ENCODE data around the gene ABCD2. TPM values are rescaled to one million over a fixed set of nuclear protein-coding genes. Genes with fewer than 3 reads are reported as not detected.

ABCD2 gene
- total RNA-seq: 19.3 and 20.2 TPM in 2 replicates

DNA sequence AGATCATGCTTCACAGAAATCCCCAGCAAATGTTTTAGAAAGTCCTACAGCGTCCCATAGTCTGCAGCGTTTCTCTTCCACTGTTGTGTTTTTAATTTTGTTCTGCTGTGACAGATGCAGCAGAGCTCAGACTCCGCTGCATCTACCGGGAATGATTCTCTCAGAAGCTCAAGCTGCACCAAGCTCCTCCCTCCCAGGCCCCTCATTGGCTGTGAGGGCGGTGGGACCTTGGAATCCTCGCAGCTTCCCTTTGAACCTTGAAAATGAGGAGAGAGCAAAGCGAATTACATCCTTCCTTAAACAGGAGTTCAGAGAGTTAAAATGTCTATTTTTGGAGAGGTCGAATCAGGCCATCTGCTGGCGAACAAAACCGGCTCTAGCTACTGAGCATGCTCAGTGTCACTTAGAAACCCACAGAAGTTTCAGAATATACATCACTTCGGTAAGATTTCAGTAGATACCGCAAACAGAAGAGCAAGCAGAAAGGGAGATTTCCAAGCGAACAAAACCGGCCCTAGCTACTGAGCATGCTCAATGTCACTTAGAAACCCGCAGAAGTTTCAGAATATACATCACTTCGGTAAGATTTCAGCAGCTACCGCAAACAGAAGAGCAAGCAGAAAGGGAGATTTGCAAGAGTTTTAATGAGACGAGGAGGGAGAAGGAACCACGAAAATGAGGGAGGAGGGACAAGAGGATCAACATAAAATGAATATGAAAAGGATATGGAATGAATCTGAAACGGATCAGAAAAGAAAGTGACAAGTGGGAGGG is at the start of gene ABCD2:
TSS of gene ABCD2 (minus strand) at position 144 of the 774 bp plus-strand sequence. CDS start 188 bp downstream, outside the sequence.
- intact Hi-C loops (cut with micrococcal nuclease): loop anchor here (1.0 to 10.0 kb wide), 9 partner anchors 9 to 487 kb away; partner anchors contain the start of genes KIF21A and SLC2A13

- intact Hi-C loops (cut with micrococcal nuclease): no loop called here
Observed at GRCh38 chr12:39660101-39660500, 40.5 kb upstream of the ABCD2 start.

- intact Hi-C loops (cut with micrococcal nuclease): no loop called here
Observed at GRCh38 chr12:39647383-39647782, 27.8 kb upstream of the ABCD2 start.

GRCh38 chr12:39646963-39647362 is 27.4 kb upstream of the ABCD2 start:
- intact Hi-C loops (cut with micrococcal nuclease): no loop called here

DNA sequence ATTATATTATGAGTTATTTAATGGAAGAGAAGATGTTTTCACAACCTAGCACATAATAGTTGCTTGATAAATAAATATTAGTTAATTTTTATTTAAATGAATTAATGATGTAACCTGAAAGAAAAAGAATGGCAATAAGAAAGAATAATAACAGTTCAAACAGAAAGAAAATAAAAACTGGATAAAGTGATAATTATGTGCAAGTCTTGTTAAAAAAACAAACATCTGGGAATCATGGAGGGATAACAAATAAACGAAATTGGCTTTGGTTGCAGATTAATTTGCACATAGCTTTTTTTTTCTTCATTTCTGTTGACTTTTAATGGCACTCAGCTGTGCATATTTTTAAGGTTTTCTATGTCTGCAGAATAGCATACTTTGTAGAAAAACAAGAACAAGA is 23.4 kb upstream of the ABCD2 start:
- intact Hi-C loops (cut with micrococcal nuclease): no loop called here

- intact Hi-C loops (cut with micrococcal nuclease): no loop called here
Observed at GRCh38 chr12:39638840-39639239, 19.2 kb upstream of the ABCD2 start.

GRCh38 chr12:39638178-39638577 is 18.6 kb upstream of the ABCD2 start:
- intact Hi-C loops (cut with micrococcal nuclease): no loop called here

DNA sequence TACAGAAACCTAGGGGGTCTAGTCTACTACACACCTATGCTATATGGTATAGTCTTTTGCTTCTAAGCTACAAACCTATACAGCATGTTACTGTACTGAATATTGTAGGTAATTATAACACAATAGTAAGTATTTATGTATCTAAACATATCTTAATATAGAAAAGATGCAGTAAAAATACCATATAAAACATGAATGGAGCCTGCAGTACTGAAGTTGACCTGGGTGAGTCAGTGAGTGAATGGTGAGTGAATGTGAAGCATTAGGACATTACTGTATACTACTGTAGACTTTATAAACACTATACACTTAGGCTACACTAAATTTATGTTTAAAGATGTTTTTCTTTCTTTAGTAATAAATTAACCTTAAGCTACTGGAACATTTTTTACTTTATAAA is 13.1 kb upstream of the ABCD2 start:
- intact Hi-C loops (cut with micrococcal nuclease): no loop called here

DNA sequence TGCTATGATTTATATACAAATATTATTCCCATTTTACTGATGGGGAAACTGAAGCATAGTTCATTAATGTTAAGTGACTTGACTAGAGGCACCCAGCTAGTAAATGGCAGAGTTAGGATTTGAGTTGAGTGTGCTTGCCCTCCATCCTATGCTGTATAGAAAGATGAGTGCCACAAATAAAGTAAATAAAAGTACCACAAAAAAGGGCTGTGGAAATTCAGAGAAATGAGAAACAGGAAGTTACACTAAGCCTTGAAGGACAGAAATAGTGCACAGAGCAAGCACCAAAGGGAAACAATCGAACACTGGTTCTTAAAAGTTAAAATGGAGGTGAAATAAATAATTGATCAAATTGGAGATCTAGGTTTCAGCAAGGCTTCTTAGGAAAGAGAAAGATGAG is 9.2 kb upstream of the ABCD2 start:
- intact Hi-C loops (cut with micrococcal nuclease): loop anchor here (1.0 to 10.0 kb wide), 2 partner anchors 9 to 254 kb away; no protein-coding TSS in a partner anchor

DNA sequence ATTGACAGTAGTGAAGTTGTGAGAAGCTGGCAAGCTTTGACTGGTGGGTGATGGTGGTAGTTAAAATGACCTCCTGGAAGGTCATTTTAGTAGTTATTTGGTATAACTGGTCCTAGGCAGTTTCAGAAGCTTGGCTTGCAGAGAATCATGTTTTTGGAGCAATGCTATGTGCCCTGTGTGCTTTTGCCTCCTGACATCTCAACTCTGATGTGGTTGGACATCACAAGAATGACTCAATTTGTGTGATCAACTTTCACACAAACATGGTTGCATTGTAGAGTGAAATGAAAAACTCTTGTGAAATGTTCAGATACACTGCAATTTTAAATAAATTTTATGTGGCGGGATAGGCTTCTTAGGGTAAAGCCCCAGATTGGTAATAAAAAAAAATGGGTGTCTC is 8.3 kb upstream of the ABCD2 start:
- intact Hi-C loops (cut with micrococcal nuclease): loop anchor here (10.0 kb wide), 1 partner anchor 253 kb away; no protein-coding TSS in a partner anchor

- intact Hi-C loops (cut with micrococcal nuclease): loop anchor here (10.0 kb wide), 1 partner anchor 251 kb away; no protein-coding TSS in a partner anchor
Observed at GRCh38 chr12:39626033-39626814, 6.6 kb upstream of the ABCD2 start.

DNA sequence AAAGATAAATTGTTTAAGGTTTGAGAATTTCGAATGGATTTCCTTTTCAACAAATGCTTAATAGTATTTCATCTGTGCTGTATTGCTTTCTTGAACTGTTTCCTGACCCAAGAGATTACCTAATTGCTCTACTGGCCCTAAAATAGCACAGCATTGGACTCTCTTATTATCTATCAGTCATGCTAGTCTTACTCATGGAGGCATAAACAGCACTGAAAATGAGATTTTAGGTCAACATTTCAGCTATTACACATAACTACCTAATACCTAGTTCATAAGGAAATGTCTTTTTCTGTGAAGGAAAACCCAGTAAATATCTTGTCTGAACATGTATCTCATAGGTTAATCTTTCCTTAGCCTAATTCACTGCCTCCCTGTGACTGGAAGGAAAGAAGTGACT is 4.3 kb upstream of the ABCD2 start:
- intact Hi-C loops (cut with micrococcal nuclease): loop anchor here (5.0 to 10.0 kb wide), 2 partner anchors 157 to 249 kb away; no protein-coding TSS in a partner anchor

DNA sequence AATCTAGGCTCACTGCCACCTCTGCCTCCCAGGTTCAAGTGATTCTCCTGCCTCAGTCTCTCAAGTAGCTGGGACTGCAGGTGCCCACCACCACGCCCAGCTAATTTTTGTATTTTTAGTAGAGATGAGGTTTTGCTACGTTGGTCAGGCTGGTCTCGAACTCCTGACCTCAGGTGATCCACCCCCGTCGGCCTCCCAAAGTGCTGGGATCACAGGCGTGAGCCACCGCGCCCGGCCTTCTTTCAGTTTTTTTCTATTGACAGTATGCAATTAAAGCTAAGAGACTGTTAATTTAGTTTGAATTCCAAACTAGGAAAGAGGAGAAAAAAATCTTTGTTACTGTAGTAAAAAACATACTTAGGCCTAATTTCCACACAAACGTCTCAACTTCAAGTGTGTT is 3.6 kb upstream of the ABCD2 start:
- intact Hi-C loops (cut with micrococcal nuclease): loop anchor here (5.0 to 10.0 kb wide), 2 partner anchors 156 to 248 kb away; no protein-coding TSS in a partner anchor

- intact Hi-C loops (cut with micrococcal nuclease): loop anchor here (5.0 to 10.0 kb wide), 2 partner anchors 155 to 248 kb away; no protein-coding TSS in a partner anchor
Observed at GRCh38 chr12:39622306-39622705, 2.7 kb upstream of the ABCD2 start.

DNA sequence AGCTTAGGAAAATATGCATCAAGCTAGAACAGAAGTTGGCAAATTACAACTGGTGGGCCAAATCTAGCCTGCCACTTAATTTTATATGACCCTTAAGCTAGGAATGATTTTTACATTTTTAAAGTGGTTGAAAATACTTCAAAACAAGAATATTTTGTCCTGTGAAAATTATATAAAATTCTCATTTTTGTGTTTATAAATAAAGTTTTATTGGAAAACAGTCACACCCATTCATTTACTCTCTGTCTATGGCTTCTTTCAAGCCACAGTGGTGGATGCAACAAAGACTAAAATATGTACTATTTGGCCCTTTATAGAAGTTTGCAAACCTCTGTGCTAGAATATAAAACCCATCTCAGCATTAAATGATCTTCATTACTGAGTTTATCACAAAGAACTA is 2.1 kb upstream of the ABCD2 start:
- intact Hi-C loops (cut with micrococcal nuclease): loop anchor here (1.0 to 10.0 kb wide), 4 partner anchors 71 to 485 kb away; partner anchors contain the start of gene SLC2A13

DNA sequence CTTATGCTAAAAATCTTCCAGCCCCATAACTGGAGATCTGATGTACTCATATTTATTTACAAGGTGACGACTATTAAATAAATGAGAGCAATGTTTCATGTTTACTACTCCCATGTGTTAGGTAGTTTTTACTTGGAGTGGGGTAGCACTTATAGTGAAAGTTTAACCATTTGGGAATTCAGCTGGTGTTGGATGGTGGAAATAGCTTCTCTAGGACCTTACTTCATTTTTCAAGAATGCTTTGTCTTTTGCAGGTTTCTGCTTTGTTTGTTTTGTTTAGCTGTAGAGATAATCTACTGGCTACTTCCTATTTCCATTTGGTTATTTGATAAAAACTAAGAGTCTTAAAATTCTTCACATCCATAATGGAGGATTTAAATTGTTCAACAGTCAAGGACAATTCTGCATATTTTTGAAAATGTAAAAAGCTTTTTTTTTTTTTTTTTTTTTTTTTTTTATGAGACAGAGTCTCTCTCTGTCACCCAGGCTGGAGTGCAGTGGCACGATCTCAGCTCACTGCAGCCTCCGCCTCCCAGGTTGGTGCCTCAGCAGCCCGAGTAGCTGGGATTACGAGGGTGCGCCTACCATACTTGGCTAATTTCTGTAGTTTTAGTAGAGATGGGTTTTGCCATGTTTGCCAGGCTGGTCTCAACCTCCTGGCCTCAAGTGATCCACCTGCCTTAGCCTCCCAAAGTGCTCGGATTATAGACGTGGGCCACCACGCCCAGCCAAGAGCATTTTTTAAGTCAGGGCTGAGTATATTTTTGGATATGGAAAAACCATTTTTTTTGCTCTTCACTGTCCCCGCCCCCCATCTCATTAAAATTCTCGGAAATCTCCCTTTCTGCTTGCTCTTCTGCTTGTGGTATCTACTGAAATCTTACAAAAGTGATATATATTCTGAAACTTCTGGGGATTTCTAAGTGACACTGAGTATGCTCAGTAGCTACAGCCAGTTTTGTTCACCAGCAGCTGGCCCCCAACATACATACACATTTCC is 1.4 kb upstream of the ABCD2 start:
- intact Hi-C loops (cut with micrococcal nuclease): loop anchor here (1.0 to 10.0 kb wide), 7 partner anchors 8 to 486 kb away; partner anchors contain the start of genes KIF21A and SLC2A13

DNA sequence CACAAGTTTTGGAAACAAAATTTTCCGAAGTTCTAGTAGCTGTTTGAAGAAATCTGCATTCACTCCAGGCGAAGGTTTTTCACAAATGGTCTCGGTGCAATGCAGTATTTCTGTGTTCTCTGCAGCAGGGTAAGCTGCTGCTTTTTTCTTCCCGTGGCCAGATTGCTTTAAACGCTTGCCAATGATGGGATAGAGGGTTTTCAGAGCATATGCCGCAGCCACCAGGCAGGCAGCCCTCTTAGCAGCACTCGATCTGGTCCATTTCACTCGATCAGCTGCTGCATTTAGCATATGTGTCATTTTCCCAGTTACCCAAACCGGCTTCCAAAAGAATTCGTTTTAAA is 315 bp downstream of the ABCD2 start:
- intact Hi-C loops (cut with micrococcal nuclease): loop anchor here (1.0 to 5.0 kb wide), 3 partner anchors 9 to 302 kb away; no protein-coding TSS in a partner anchor

GRCh38 chr12:39618701-39619100 is 902 bp downstream of the ABCD2 start:
- intact Hi-C loops (cut with micrococcal nuclease): loop anchor here (1.0 to 5.0 kb wide), 3 partner anchors 8 to 301 kb away; no protein-coding TSS in a partner anchor

DNA sequence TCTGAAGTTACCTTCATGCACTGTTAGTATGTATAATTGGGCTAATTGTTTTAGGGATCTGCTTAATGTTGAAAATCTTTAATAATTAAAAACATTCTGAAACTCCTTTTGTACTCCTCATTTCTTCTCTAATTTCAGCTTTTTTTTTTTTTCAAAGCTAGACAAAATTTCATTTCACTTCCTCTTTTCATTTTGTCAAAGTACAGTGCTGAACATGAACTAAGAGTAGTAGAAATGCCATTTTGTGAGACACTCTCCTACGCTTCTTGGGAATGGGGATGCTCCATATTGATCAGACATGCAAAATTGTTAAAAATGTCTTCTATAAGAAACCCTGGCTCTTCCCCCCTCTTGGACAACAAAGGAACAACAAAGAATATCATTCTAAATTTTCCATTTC is 1.7 kb downstream of the ABCD2 start:
- intact Hi-C loops (cut with micrococcal nuclease): loop anchor here (5.0 kb wide), 1 partner anchor 301 kb away; no protein-coding TSS in a partner anchor

- intact Hi-C loops (cut with micrococcal nuclease): loop anchor here (5.0 kb wide), 1 partner anchor 299 kb away; no protein-coding TSS in a partner anchor
Observed at GRCh38 chr12:39616666-39617065, 2.9 kb downstream of the ABCD2 start.

Measured in T-helper 2 cell treated with Interferon-gamma antibody and Interleukin-4, amounts not matched to agents 100 ng/mL and 5 ng/mL, for 36 hours (primary cell).